Aorta (tissue), 5 donors: ENCODE data around the gene DRD1. TPM values are rescaled to one million over a fixed set of nuclear protein-coding genes. Genes with fewer than 3 reads are reported as not detected.
"Not testable (repeated sequence)": the region's sequence is repeated elsewhere in the genome, so short reads cannot be mapped to it uniquely, and the experiment has no call there.

ENCODE experiments used
- ATAC-seq: fragments of 200-7000 bp; cut with Tn5 transposase; one replicate; pipeline ENCODE4 v1.9.1; 2022; ENCODE audit warnings: moderate library complexity; ENCODE audit not compliant: low FRiP score
- DNase-seq, 2 donors: peaks; one replicate each; pipeline ENCODE4 v3.0.0-alpha.2; 2020
- H3K27ac ChIP-seq, 2 donors: one replicate each; pipeline ENCODE4 v1.5.1; 2013; ENCODE audit warnings: low read length in 2 of 2, mild to moderate bottlenecking in 2 of 2, moderate library complexity in 2 of 2, control low read depth in 1 of 2, inconsistent platforms in 1 of 2, low read depth in 1 of 2
- H3K27me3 ChIP-seq, 2 donors: one replicate each; pipeline ENCODE4 v1.6.1; 2013; ENCODE audit warnings: control low read depth in 1 of 2, low read length in 1 of 2, mild to moderate bottlenecking in 1 of 2, moderate library complexity in 1 of 2; ENCODE audit not compliant: insufficient read depth in 2 of 2, control insufficient read depth in 1 of 2
- H3K36me3 ChIP-seq, 2 donors: one replicate each; pipeline ENCODE4 v1.6.1; 2013; ENCODE audit warnings: control low read depth in 1 of 2, low read length in 1 of 2, mild to moderate bottlenecking in 1 of 2; ENCODE audit not compliant: insufficient read depth in 2 of 2, control insufficient read depth in 1 of 2
- H3K4me1 ChIP-seq, 2 donors: one replicate each; pipeline ENCODE4 v1.6.1; 2013; ENCODE audit warnings: low read length in 2 of 2, control low read depth in 1 of 2, mild to moderate bottlenecking in 1 of 2, moderate library complexity in 1 of 2; ENCODE audit not compliant: insufficient read depth in 2 of 2, control insufficient read depth in 1 of 2
- H3K4me3 ChIP-seq, 2 donors: one replicate each; pipeline ENCODE4 v1.5.1; 2013; ENCODE audit warnings: low read length in 2 of 2, control low read depth in 1 of 2, mild to moderate bottlenecking in 1 of 2
- H3K9me3 ChIP-seq: one replicate; pipeline ENCODE4 v1.6.1; 2013; ENCODE audit warnings: mild to moderate bottlenecking, low read length; ENCODE audit not compliant: control insufficient read depth
- WGBS, 2 donors: extraction: QIAGEN DNeasy Blood & Tissue Kit; methylation state at CpG; one replicate each; pipeline ENCODE4 v1.1.7; 2013; 5-methylcytosine and 5-hydroxymethylcytosine counted together
- intact Hi-C, 2 donors: fragments of 100-400 bp; cut with DNase I; formaldehyde crosslinking; loops; one replicate each; pipeline versions ENCODE4 v1.14.2 to v1.15.0; 2022
- polyA plus RNA-seq, 2 donors: library from polyadenylated mRNA; stranded (reverse); fragments of 200-250 nt; gene quantifications; one replicate each; pipeline ENCODE4 v1.2.3, GENCODE V29; 2013
- total RNA-seq, 2 donors: library from RNA; stranded (reverse); fragmentation: NEBNext Ultra II Directional; extraction: Animal tissue kit (Norgen Biotek cat#: 25700); gene quantifications; one replicate each; pipeline ENCODE4 v1.2.1, GENCODE V29; 2021
- donor health status: healthy with polysubstance abuse.
- donor health status: Bipolar disorder and iron deficiency.
- donor health status: DM: no; HTN: no; CAD: no.
- donor health status: DM: no; HTN: no; CAD: no.
- donor health status: DM: yes; HTN: yes; CAD: no.

The DRD1 gene
- total and polyA plus RNA-seq, 4 donors = 0.13 to 2.1 (median 0.53) TPM

DNA sequence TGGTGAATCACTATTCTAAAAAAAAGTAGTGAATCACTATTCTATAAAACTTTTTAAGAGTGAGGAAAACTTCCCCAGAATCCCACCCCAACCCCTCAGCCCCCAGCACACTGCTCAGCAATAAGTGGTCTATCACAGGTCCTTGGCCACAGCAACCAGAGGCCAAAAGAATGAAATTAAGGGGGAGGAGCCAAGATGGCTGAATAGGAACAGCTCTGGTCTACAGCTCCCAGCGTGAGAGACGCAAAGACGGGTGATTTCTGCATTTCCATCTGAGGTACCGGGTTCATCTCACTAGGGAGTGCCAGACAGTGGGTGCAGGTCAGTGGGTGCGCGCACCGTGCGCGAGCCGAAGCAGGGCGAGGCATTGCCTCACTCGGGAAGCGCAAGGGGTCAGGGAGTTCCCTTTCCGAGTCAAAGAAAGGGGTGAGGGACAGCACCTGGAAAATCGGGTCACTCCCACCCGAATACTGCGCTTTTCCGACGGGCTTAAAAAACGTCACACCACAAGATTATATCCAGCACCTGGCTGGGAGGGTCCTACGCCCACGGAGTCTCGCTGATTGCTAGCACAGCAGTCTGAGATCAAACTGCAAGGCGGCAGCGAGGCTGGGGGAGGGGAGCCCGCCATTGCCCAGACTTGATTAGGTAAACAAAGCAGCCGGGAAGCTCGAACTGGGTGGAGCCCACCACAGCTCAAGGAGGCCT lies 46.2 kb downstream of the DRD1 start:
- DNase-seq, H3K27ac ChIP-seq, H3K4me1 ChIP-seq, H3K4me3 ChIP-seq, H3K9me3 ChIP-seq, intact Hi-C loops, ATAC-seq, H3K27me3 ChIP-seq, H3K36me3 ChIP-seq: not testable (repeated sequence)
- 55 to 61% methylated on average over 15 to 25 of the region's 28 CpGs for WGBS, 2 donors

GRCh38 chr5:175395430-175395829 lies 48.6 kb downstream of the DRD1 start:
- ATAC-seq, H3K27me3 ChIP-seq, H3K4me3 ChIP-seq, H3K9me3 ChIP-seq, DNase-seq, H3K4me1 ChIP-seq, H3K36me3 ChIP-seq, H3K27ac ChIP-seq, intact Hi-C loops: not testable (repeated sequence)
- 94 to 99% methylated on average over 4 of the region's 4 CpGs for WGBS, 2 donors

DNA sequence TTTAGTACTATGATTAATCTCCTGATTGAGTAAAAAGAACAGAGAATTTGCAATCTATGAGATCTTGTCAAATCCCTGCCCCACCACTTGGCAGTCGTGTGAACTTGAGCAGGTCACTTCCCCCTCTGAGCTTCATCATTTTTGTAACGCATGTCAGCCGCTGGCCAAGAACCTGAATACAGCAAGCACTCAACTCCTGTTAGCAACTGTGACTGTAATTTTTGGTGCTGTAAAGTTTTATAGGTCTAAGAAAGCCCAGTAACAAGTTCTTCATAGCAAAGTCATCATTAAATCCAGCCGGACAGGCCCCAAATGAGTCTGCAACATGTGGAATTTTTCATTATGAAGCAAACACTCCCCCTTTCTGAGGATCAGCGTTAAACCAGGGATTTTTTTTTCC lies 49.4 kb downstream of the DRD1 start:
- H3K36me3 ChIP-seq = no peaks in the 10 kb centered on the region
- H3K4me1 ChIP-seq = no peaks in the 10 kb centered on the region
- DNase-seq (no peak), ATAC-seq (no peak)
- WGBS, 2 donors = 69 to 73% methylated on average over 5 of the region's 5 CpGs
- H3K4me3 ChIP-seq = no peak overlapping the region
- H3K27me3 ChIP-seq = peaks cover 0 to 1% of the 10 kb centered on the region in 2 donors
- no peaks in the 10 kb centered on the region for H3K9me3 ChIP-seq
- no peak overlapping the region for H3K27ac ChIP-seq
- intact Hi-C loops = no loop called here

- Histone ChIP-seq H3K4me1 (no peaks in the 10 kb centered on the region), H3K36me3 (no peaks in the 10 kb centered on the region), H3K4me3 (no peak overlapping the region), H3K27me3 (peaks cover 0 to 1% of the 10 kb centered on the region in 2 donors), H3K27ac (no peak overlapping the region), H3K9me3 (no peaks in the 10 kb centered on the region)
- DNase-seq = no peak
- ATAC-seq = no peak
- intact Hi-C loops = no loop called here
- WGBS, 2 donors = 52 to 62% methylated on average over 4 of the region's 4 CpGs
Measured at GRCh38 chr5:175393897-175394296, 50.1 kb downstream of the DRD1 start.

DNA sequence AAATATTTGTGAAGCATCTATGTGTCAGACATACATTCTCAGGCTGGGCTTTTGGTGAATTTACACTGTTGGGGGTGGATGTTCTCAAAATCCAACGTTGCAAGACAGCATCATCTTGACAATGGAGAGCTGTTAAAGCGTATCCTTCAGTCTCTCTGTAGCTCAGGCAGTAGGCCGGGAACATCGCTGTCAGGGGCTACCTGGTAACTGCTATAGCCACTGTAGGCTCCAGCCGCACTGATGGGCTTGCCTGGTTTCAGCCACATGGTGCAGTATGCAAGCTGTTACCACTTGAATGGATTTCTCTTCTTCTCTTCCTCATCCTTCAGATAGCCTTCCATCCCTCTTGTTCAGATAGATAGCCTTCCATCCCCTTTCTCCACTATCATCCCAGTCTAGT lies 51.7 kb downstream of the DRD1 start:
- no peak overlapping the region for H3K4me3 ChIP-seq
- no peaks in the 10 kb centered on the region for H3K36me3 ChIP-seq
- WGBS, 2 donors = 90 to 91% methylated on average over 5 of the region's 5 CpGs
- intact Hi-C loops = no loop called here
- no peak overlapping the region for H3K27ac ChIP-seq
- no peak for DNase-seq
- no peaks in the 10 kb centered on the region for H3K9me3 ChIP-seq
- ATAC-seq = no peak
- peaks cover 0 to 1% of the 10 kb centered on the region in 2 donors for H3K27me3 ChIP-seq
- no peaks in the 10 kb centered on the region for H3K4me1 ChIP-seq

DNA sequence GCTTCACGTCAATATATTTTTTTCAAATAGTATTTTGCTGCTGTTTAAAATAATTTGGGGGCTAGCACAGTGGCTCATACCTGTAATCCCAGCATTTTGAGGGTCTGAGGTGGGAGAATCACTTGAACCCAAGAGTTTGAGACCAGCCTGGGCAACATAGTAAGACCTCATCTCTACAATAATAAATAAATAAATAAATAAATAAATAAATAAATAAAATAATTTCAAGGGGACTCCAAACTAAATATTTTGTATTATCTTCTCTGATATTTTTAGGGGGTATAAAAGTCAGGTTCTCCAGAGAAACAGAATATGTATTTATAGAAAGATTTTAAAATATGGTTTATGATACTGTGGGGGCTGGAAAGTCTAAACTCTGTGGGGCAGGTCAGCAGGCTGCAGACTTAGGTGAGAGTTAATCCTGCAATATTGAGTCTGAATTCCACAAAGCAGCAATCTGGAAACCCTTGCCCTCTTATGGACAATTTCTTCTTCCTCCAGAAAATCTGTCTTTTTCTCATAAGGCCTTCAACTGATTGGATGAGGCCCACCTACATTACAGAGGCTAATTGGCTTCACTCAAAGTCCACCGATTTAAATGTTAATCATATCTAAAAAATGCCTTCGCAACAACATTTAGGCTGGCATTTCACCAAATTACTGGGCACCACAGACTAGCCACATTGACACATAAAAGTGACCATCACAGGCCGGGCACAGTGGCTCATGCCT lies 53.5 kb downstream of the DRD1 start:
- Histone ChIP-seq H3K36me3 (no peaks in the 10 kb centered on the region), H3K27me3 (no peaks in the 10 kb centered on the region), H3K27ac (no peak overlapping the region), H3K9me3 (no peaks in the 10 kb centered on the region), H3K4me3 (no peak overlapping the region), H3K4me1 (no peaks in the 10 kb centered on the region)
- DNase-seq = no peak
- intact Hi-C loops = no loop called here
- ATAC-seq = no peak
- 94% methylated on average over 4 of the region's 4 CpGs for WGBS, 2 donors

Other genes with a start within 250 kb of the DRD1 start
- 10 to 100 TPM; 22.4 to 26.9 TPM for gene SFXN1, start 34.4 kb upstream of the DRD1 start, total RNA-seq
- gene SFXN1, start 34.4 kb upstream of the DRD1 start, polyA plus RNA-seq = 10 to 100 TPM in 1 of 2 donors, 1 to 10 TPM in 1; 8.2 to 28.3 TPM
- 10 to 100 TPM; 12.6 to 15.3 TPM for gene HRH2, start 213.9 kb upstream of the DRD1 start, total RNA-seq
- 1 to 10 TPM; 1.1 to 2.3 TPM for gene HRH2, start 213.9 kb upstream of the DRD1 start, polyA plus RNA-seq